ENCODE results near the gene FCMR.

Gene FCMR

DNA sequence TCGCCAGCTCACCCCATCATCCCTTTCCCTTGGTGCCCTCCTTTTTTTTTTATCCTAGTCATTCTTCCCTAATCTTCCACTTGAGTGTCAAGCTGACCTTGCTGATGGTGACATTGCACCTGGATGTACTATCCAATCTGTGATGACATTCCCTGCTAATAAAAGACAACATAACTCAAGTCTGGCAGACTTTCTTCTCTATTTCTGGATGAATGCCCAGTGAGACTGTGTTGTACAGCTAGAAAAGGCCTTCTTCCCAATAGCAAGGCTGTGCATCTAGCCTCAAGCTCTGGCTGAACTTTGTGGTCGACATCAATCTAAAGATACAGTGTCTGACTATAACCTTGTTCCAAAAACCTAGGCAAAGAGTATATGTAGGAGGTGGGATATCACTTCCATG is 18.1 kb downstream of the FCMR start:
- DNase-seq (ENCODE audit: low read depth in 1 of 2, low spot score in 1 of 2) = no peak

DNA sequence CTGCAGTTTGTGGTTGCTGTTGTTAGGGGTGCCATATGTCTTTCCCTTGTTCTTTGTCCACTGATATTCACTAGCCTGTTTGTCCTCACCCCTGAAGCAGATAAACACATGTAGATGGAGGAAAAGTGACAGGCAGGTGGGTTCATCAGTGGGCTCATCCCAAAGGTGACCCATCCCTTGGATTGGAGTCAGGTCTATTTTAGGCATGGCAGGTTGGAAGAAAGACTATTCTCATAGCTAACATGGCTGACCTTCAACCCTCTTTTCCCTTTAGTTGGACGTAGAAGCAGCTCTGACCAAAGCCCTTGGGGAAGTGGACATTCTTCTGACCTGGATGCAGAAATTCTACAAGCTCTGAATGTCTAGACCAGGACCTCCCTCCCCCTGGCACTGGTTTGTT is 19.0 kb downstream of the FCMR start:
- DNase-seq (ENCODE audit: low read depth in 1 of 2, low spot score in 1 of 2) = no peak

DNA sequence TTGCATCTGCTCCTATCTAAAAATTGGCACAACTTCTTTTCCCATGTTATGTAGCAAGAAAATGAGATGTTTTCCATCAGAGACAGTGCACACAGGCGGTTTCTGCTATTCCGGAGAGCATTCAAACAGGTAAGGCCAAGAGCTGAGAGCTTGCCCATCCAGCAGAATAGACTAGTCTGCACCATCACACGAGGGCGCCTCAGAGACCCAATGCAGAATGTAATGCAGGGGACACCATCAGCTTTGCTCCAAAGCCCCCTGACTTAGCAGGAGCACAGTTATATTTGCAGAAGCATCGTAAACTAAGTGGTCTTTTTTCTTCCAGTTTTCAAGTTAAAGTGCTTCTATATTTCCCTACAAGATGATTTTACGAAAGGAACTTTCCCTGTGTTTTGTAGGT is 19.8 kb downstream of the FCMR start:
- no peak for DNase-seq (ENCODE audit: low read depth in 1 of 2, low spot score in 1 of 2)

DNA sequence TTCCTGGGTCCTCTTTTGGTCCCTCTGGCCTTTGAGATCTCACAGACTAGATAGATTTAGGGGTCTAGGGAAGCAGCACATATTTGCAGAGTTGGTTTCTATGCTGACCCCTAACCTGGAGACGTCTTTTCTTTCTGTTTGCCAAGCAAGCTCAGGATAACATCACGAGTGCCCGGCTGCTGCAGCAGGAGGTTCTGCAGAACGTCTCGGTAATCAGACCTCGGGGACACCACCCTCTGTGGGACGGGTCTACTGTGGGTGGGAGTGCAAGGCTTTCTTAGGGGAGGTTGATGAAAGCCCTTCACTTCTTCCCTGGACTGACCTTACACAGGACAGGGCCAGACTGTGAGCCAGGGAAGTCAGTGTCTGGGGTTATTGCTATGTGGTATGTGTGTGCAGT is 21.6 kb downstream of the FCMR start:
- DNase-seq (ENCODE audit: low read depth in 1 of 2, low spot score in 1 of 2) = no peak

DNA sequence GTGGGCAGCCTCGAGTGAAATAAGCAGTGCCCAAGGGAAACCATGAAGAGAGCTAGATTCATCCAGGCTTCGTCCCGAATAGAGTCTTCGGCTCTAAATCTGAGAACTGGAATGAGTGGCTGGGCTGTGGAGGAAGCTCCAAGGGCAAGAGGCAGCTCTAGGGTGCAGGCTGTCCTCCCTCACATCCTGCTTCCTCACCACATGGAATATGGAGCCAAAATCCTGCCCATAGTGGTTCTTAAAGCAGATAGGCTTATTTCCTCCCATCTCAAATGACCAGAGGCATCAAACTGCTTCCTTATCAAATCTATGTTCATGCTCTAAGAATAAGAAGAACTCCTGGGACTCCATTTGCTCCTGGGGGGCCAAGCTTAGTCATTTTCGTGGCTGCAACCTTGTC is 22.0 kb downstream of the FCMR start:
- no peak for DNase-seq (ENCODE audit: low read depth in 1 of 2, low spot score in 1 of 2)

DNA sequence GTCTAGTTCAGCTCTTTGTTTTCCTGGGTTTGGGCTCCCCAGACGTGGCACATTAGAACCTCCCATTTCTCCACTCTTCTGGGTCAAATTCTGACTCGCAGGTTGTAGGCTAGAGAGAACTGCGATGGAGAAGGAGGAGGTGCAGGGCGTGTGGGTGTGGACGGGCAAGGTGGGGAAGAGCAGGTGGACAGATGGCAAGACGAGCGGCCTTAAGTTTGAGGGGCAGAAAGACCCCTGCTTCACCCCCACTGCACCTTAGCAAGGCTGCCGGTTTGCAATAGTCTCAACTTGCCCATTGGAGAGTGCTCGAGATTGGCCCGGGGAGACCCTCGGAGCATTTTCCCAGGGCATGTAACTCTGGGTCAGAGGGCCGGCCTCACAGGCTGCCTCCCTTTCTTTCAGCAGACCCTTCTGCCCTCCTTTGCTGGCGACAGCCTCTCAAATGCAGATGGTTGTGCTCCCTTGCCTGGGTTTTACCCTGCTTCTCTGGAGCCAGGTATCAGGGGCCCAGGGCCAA is 22.8 kb downstream of the FCMR start:
- DNase-seq (ENCODE audit: low read depth in 1 of 2, low spot score in 1 of 2) = no peak

DNA sequence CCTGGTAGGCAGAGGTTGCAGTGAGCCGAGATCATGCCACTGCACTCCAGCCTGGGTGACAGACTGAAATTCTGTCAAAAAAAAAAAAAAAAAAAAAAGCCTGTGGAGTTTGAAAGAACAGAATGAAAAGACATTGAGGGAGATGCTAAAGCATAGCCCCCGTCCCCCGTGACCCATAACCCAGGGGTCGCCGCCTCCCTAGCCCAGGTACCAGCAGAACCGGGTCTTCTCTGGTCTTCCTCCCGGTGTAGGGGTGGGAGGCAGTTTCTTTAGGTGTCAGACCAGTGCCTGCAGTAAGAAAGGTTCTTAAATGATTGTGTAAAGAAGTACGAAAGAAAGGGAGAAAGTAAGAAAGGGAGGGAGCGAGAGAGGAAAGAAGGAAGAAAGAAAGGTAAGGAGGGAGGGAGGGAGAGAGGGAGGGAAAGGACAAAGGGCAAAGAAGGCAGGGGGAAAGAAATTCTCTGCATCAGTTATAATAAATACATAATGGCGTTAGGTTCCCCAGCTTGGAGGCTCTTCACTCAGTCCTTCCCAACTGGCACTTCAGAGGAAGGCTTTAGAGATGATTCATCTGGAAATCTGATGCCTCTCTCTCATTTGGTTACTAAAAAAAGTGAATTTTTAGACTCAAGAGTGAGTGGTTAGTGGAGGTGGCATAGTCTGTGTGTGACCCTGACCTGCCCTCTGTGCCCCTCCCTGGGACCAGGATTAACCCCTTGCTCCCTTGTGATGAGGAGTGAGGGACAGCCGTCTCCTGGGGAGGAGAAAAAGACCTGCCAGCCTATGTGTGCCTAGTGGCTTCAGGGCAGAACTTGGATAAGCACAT is 23.4 kb downstream of the FCMR start:
- no peak for DNase-seq (ENCODE audit: low read depth in 1 of 2, low spot score in 1 of 2)

DNA sequence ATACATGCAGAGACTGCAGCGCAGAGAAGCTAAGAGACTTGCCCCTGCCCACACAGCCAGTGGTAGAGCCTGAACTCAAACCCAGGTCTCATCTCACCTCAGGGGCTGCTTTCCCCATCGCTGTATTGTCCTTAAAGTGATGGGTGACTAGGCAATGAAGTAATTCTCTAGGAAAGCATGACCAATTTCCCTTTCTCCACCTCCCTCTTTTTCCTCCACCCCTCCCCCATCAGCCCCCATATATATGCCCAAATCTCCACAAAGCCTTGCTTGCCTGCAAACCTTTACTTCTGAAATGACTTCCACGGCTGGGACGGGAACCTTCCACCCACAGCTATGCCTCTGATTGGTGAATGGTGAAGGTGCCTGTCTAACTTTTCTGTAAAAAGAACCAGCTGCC is 24.6 kb downstream of the FCMR start, which contains the start of gene IL24:
Gene IL24 (plus strand): TSS at position 269 of the 400 bp plus-strand sequence. CDS start 390 bp downstream, outside the sequence.
- DNase-seq (ENCODE audit: low read depth in 1 of 2, low spot score in 1 of 2) = no peak

DNA sequence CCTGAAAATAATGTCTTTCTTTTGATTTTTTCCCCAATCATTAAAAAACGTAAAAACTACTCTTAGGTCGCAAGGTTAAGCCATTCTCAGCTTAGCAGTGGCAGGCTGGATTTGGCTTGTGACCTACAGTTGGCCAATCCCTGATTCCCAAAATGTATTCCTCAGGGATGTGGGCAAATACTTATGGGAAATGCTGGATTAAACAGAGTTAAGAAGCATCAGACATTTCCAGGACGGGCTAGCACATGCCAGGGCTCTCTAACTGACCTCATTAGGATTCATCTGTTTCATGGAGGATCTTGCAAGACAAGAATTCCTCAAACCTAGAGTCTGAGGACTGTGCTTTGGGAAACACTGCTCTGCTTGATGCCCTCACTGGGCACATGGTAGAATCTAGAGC is 25.5 kb downstream of the FCMR start:
- no peak for DNase-seq (ENCODE audit: low read depth in 1 of 2, low spot score in 1 of 2)

DNA sequence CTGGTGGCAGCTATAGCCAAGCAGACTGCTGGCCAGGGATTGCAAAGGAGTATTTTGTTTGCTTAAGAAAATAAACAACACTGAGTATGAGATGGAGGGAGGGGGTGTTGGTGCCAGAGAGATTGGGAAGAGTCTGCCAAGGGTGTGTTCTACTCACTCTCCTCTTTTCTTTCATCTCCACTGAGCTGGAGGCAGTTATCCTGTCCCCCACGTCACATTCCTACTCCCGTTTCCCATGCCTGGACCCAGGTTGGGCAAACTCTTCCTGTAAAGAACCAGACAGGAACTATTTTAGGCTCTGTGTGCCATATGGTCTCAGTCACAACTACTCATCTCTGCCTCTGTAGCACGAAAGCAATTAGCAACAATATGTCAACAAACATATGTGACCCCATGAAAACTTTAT is 25.9 kb downstream of the FCMR start:
- DNase-seq (ENCODE audit: low read depth in 1 of 2, low spot score in 1 of 2) = no peak

DNA sequence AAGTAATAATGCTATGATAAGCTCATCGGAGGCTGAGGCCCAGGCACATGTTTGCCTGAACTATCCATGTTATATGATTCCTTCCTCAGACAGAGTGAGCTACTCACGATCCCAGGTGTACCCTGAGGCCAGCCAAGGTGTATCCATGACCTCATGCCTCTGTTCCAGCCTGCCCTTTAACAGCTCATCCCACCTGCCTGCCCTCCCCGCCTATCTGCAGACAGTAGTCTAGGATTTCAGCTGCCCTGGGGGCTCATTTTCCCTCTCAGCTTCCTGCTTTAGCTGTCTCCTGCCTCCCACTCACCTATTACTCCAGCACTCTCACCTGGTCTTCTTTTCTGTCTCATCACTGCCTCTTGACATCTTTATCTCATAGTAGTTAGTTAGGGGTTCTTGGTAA is 26.4 kb downstream of the FCMR start:
- DNase-seq (ENCODE audit: low read depth in 1 of 2, low spot score in 1 of 2) = no peak

DNA sequence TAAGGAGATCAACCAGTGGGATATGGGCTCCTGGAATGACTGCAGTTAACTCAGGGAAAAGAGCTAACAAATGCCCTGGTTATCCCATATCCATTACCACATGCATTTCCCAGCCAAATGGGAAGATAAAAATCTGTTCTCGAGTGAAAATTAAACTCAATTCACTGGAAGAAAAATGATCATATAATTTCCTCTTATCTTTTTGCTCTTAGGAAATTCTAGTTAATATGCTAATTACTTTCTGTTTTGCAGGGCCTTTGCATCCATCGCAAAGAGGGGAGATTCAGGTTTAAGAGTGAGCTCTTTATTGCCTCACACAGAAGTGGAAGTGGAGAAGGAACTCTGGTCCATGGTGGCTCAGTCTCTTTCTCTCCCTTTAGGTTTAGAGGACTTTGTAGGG is 28.4 kb downstream of the FCMR start:
- no peak for DNase-seq (ENCODE audit: low read depth in 1 of 2, low spot score in 1 of 2)

DNA sequence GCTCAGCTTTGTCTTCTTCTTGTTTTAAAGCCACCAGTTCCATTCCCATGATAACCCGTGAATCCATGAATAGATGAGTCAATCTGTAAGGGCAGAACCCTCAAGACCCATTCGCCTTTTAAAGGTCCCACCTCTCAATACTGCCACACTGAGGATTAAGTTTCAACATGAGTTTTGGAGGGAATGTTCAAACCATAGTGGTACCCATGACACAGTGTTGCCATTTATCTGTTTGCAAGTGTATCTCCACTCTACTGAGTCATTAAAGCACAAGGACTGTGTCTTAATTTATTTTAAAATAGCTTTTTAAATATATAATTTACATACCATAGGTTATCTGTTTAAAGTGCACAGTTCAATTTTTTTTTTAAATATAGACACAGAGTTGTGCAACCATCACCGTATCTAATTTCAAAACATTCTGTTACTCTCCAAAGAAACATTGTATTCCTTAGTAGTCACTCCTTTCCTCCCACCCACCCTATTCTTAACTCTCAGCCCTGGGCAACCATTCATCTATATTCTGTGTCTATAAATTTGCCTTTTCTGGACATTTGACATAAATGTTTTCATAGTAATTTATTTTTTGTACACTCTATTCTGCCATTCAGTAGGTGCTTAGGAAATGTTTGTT is 29.3 kb downstream of the FCMR start:
- no peak for DNase-seq (ENCODE audit: low read depth in 1 of 2, low spot score in 1 of 2)

DNA sequence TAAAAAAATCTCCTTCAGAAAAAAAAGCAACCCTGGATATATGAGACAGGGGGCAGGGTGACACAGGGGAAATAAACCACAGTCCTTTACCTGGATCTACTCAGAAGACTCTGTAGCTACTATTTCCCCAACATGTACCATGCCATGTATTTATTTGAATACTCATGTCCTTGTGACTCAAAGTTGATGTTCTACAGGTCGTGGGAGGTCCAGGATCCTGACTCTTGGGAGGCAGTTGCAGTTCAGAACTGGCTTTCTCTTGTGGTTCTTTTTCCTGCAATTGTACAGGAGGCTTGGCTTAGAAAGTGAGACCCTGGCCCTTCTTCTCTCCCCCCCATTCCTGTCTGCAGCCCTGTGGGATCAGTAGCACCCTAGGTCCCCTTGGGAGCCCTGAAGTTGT is 30.3 kb downstream of the FCMR start:
- no peak for DNase-seq (ENCODE audit: low read depth in 1 of 2, low spot score in 1 of 2)

DNA sequence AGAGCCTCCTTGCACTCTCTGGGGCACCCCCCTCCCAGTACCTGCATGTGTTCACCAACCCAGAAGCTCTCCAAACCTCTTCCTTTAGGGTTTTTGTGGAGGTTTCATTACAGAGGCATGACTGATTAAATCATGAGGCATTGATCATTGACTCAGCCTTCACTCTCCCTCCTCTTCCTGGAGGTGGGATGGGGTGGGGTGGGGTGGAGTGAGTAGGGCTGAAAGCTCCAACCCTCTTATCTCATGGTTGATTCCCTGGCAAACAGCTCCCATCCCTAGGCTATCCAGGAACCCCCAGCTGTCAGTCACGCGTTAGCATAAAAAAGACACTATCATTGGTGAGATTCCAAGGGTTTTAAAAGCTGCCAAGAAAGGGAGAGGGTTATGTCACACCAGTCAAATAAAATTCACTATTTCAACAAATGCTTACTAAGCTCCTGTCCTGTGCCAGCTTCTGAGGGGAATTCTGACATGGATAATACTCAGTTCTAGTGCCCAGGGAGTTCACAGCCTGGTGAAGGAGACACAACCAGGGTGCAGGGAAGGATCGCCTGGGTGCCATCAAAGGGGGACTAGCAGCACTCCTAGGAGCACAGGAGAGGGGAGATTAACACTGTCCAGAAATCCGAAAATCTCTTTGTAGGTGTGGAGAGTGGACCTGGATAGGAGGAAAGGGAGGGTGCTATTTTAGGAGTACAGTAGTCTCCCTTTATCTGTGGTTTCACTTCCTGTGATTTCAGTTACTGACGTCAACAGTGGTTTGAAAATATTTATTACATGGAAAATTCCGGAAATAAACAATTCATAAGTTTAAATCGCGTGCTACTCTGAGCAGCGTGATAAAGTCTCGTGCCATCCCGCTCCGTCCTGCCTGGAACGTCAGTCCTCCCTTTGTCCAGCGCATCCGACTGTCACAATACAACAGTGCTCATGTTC is 31.3 kb downstream of the FCMR start:
- no peak for DNase-seq (ENCODE audit: low read depth in 1 of 2, low spot score in 1 of 2)

DNA sequence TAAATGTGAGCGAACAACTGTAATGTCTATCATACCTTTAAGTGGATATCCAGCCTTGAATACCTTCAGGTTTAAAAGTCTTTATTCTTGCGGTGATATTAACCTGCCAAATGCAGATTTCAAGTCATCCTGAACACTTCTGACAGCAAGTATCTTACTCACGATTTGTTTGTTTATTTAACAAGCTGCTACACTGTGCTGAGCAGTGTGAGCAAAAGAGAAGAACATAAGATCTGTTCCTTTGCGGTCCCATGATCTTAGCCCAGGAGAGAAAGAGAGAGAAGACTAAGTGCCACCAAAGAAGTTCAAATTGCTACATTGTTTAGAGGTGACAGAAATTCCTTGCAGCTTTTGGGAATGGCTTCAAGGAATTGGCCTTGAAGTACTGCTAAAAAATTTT is 34.0 kb downstream of the FCMR start:
- no peak for DNase-seq (ENCODE audit: low read depth in 1 of 2, low spot score in 1 of 2)

DNA sequence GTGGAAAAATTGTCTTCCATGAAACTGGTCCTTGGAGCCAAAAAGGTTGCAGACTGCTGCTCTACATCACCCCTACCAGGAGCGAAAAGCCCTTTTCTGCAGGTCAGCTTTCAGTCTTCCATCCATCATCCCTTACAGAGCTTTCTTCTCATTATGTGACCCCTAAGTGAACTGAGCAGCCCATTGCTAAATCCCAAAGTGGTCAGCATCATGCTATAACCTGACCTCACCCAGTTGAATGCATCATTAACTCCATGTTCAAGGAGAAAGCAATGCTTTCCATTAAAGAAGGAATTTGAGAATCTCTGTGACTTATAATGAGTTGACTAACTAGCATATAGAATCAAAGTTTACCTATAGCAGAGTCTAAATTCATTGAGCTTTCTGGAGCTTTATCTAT is 34.9 kb downstream of the FCMR start:
- DNase-seq (ENCODE audit: low read depth in 1 of 2, low spot score in 1 of 2) = no peak

DNA sequence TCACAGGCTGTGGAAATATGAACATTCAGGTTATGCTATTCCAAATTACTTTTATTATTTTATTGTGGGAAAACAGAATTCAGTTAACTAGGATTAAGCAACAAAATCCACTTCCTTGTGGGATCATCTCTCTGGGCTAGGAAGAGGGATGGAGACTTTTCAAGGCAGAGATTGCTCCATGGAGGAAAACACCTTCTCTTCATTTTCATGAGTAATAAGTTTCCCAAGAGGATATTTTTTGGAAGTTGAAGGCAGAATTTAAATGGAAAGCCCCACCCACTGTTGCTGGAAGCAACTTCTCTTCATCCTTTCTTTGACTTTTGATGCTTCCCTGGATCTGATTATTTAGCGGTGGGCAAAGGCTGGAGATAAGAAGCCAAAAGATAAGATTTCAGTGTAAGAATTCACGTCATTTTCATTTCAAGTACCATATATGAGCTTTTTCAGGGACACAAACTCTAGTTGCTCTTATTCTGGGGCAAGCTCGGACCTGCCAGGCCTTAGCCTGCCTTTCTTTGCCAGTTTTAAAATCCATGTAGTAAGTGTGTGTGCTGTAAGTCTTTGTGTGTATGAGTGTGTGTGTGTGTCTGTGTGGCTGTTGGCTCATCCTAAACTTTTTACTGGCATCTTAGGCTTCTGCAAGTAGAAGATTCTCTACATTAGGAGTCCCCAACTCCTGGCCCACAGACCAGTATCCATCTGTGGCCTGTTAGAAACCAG is 36.2 kb downstream of the FCMR start:
- no peak for DNase-seq (ENCODE audit: low read depth in 1 of 2, low spot score in 1 of 2)

DNA sequence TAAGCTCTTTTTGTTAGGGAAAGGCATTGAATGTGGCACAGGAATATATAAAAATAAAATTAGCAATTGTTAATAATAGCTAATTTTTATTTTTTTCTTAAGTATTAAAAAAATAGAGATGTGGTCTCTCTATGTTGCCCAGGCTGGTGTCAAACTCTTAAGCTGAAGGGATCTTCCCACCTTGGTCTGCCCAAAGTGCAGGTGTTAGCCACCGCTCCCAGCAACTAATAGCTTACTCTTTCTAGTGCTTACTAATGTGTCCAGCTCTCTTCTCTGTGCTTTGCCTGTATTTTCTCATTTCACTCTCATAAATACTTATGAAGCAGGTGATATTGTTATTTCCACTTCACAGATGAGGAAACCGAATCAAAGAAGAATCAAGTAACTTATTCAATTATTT is 37.9 kb downstream of the FCMR start:
- DNase-seq (ENCODE audit: low read depth in 1 of 2, low spot score in 1 of 2) = no peak

DNA sequence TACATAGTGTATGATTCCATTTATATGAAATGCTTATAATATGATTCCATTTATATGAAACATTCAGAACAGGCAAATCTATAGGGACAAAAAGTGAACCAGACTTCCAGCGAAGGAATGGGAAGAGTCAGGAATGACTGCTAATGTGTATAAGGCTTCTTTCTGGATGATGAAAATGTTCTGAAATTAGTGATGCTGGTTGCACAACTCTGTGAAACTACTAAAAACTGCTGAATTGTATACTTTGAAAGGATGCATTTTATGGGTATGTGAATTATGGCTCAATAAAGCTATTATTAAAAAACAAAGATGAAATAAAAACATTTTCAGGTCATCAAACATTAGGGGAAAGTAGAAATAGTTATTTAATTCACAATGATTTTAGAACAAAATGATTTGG is 38.6 kb downstream of the FCMR start:
- no peak for DNase-seq (ENCODE audit: low read depth in 1 of 2, low spot score in 1 of 2)

DNA sequence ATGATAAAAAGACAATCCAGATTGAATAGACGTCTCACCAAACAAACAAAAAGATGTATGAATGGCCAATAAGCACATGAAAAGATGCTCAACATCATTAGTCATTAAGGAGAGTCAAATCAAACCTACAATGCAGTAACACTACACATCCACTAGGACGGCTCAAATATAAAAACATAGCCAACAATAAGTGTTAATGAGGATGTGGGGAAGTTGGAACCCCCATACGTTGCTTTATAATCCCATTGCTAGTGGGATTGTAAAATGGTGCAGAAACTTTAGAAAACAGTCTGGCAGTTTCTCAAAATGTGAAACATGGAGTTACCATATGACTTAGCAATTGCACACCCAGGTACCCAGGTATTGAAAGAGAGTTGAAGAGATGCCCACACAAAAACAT is 39.2 kb downstream of the FCMR start:
- DNase-seq (ENCODE audit: low read depth in 1 of 2, low spot score in 1 of 2) = no peak

Data from stimulated activated CD4-positive, alpha-beta T cell treated with anti-CD3 and anti-CD28 coated beads, Interleukin-15, amount 100 ng/mL, for 1 hour (primary cell).